GM21381 (cell line): Measurements from ENCODE around the gene COBLL1.
"Not testable (repeated sequence)": the region's sequence is repeated elsewhere in the genome, so short reads cannot be mapped to it uniquely, and the experiment has no call there.

Experiments
- ATAC-seq: cut with Tn5 transposase; IDR thresholded peaks from one replicate; pipeline ENCODE4 v1.9.1; 2021; ENCODE audit warnings: mild to moderate bottlenecking, moderate library complexity; ENCODE audit not compliant: unreplicated experiment

Gene COBLL1

GRCh38 chr2:164719996-164720941 is 121.4 kb downstream of the COBLL1 start:
- no peak for ATAC-seq

GRCh38 chr2:164717000-164717803 is 124.4 kb downstream of the COBLL1 start:
- ATAC-seq, result no peak

DNA sequence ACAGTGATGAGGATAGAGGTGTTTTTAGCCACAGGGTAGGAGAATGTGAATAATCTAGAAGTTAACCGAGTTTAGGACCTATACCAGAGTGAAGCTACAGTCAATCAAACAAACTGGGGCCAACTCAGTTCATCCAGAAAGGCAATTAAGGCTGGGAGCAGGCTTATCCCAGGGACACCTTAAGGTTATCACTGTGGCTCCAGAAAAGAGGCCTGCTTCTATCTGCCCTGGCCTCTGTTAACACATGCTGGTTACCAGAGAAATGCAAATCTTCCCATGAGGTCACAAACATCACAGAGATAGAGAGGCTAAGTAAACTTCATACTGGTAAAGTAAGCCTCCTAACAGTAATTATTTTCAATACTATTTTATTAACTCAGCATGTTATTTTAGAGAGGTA is 127.2 kb downstream of the COBLL1 start:
- ATAC-seq, result no peak

GRCh38 chr2:164711766-164712138 is 129.9 kb downstream of the COBLL1 start:
- ATAC-seq, result no peak

- ATAC-seq, result no peak
These were observed 130.5 kb downstream of the COBLL1 start for GRCh38 chr2:164710837-164711765.

DNA sequence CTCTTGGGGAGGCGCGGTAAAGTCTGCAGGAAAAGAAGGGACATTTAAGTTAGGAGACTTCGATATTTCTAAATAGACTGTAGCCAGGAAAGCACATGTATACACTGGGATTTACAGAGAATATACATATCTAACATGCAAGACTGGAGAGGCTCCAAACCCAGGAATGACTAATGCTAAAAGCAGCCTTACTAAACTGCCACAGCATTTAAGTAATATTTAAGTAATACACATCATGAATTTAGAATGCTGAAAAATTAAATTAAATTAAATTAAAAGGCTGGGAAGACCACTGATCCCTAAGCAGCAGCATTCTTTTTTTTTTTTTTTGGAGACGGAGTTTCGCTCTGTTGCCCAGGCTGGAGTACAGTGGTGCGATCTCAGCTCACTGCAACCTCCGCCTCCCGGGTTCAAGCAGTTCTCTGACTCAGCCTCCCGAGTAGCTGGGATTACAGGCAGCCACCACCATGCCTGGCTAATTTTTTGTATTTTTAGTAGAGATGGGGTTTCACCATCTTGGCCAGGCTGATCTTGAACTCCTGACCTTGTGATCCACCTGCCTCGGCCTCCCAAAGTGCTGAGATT is 131.3 kb downstream of the COBLL1 start:
- not testable (repeated sequence) for ATAC-seq

GRCh38 chr2:164706522-164706921 is 135.1 kb downstream of the COBLL1 start:
- no peak for ATAC-seq

- ATAC-seq, result no peak
These were observed 136.0 kb downstream of the COBLL1 start for GRCh38 chr2:164705412-164706167.

DNA sequence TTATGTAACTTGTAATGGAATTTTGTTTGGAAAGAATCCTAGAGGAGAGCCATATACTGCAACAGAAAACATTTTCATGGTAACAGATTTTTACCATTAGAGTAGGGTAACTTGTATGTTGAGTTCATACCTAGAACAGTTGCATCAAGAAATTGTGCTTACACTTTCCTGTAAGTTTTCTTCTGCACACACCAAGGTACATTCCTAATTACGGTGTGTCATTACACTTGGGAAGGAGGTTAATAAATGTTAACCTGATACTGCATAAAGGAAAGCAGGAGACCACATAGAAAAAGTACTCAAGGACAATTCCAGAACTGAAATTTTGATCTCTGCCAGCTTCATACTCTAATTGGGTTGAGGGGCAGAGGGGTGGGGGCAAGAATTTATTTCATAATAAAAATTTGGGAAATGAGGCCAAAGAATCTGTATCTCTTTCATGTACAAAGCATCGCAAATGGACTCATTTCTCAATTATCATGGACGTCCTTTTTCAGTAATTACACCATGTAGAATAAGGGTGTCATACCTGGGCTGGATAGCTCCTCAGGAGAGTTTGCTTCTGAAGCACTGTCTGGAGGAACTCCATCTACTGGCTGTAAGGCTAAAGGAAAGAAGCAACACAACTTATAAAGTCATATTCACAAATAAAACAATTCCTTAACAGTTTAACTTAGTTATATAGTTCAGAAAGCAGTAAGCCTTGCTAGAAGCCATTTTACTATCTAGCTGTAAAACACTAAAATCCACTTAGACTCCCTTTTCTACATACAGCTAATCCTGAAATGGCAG is 137.5 kb downstream of the COBLL1 start:
- no peak for ATAC-seq

DNA sequence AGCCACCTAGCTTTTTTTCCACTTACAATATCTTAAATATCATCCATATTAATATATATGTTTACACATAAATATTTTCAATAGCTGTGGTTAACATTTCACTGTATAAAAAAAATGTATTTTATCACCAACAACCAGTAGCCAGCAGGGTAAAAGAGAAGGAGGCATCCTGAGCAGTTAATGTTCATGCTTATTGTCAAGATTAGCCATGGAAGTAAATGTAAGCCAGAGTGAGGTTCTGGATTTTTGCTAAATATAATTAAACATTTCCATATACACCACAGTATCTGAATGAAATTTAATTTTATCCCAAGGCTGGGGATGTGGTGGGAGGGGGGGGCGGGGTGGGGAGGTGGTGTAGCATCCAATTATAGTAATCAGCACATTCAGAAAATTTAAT is 140.1 kb downstream of the COBLL1 start:
- ATAC-seq, result no peak

DNA sequence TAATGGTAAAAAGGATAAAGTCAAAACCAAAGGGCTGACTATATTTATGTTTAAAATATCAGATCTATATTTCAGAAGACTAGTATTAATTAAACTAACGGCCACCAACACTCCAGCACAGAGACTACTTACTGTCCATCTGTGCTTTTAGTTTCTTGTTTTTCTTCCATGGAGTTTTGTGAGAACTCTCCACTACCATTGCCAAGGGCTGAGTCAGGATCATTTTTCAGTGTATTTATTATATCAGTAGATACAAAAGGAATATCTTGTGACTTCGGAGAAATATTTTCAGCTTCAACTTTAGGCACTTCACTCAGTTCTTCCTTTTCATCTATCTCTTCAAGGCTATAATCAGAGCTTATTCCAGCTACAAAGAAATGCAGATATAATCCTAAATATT is 141.2 kb downstream of the COBLL1 start:
- ATAC-seq, result no peak

GRCh38 chr2:164697688-164698461 is 143.7 kb downstream of the COBLL1 start:
- no peak for ATAC-seq

DNA sequence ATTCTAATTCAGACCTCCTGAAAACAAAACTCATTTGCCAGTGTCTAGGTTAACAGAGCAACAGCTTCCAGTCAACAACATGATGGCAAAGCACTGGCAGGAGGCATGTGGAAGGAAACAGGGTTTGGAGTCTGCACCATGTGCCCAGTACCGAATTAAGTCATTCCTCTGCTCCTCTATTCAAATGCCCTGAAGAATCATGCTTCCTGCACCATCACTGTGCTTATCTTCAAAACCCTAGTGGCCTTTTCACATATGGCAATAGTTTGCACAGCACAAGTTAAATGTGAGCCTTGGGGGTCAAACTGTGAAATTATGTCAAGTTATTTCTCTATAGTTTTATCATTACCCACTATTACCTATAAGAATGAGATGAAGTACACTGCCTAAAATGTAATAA is 145.0 kb downstream of the COBLL1 start:
- no peak for ATAC-seq

DNA sequence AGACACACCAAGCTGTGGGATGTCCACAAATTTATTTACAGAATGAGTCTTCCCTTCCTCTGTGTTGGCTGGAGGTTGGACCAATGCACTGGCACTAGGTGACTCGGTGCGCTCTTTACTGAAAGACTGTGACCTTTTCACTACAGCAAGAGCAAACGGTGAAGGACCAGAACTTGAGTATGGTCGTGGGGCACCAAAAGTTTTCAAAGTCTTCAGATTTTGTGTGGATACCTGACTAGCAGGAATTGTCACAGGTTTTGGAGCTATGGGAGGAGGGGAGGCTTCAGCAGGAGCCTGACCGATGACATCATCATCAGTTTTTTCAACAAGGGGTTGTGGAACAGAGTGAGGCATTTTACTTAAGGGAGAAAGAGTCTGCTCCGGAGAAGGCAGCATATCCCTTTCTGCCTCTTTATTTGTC is 147.3 kb downstream of the COBLL1 start:
- ATAC-seq, result no peak

- no peak for ATAC-seq
These were observed 147.8 kb downstream of the COBLL1 start for GRCh38 chr2:164693834-164694233.

GRCh38 chr2:164693390-164693789 is 148.2 kb downstream of the COBLL1 start:
- no peak for ATAC-seq

- ATAC-seq, result no peak
These were observed 148.7 kb downstream of the COBLL1 start for GRCh38 chr2:164692958-164693357.

DNA sequence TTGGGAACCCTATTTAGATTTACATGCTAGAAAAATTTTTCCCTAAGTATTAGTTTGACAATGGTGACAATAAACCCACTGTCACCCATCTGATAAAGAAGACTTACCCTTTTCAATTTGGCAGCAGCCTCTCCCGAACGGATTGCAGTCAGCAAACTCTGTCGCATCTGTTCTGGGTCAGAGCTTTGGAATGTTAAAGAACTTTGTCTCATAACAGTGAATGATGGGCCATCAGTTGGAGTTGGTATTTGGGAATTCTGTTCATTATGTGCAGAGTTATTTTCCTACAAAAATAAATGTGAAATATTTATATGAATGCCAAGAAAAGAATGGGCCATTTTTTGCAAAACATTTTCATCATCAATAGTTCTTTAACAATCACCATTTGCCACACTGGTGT is 149.5 kb downstream of the COBLL1 start:
- no peak for ATAC-seq
